GM12878 (cell line): ENCODE data around the gene PSAP.

Experiments
- CHD2 ChIP-seq: IDR thresholded peaks from 2 replicates; pipeline ENCODE4 v1.6.1; 2011; ENCODE audit warnings: low read depth, low read length, improper control_type of control experiment, borderline replicate concordance
- CTCF ChIP-seq, 3 experiments: IDR thresholded peaks in 2 of 3; conservative IDR thresholded peaks in 1 of 3; 2 replicates each; pipeline ENCODE4 v1.5.1; 2011; ENCODE audit warnings: low read depth in 3 of 3, low read length in 3 of 3, mild to moderate bottlenecking in 3 of 3, control low read depth in 2 of 3, moderate library complexity in 2 of 3, inconsistent platforms in 1 of 3, mixed read lengths in 1 of 3; ENCODE audit not compliant: control insufficient read depth in 2 of 3, insufficient read depth in 1 of 3; ENCODE audit errors: extremely low read depth in 1 of 3
- JUND ChIP-seq: IDR thresholded peaks from 2 replicates; pipeline ENCODE4 v1.6.1; 2012; ENCODE audit warnings: low read depth, mild to moderate bottlenecking, low read length, improper control_type of control experiment, moderate library complexity
- MYC ChIP-seq: IDR thresholded peaks from 2 replicates; pipeline ENCODE4 v1.6.1; 2011; ENCODE audit warnings: mild to moderate bottlenecking, low read length, moderate library complexity, inconsistent platforms; ENCODE audit not compliant: insufficient read depth, insufficient replicate concordance, insufficient read length, severe bottlenecking
- SREBF2 ChIP-seq: IDR thresholded peaks from 2 replicates; pipeline ENCODE4 v1.6.1; 2012; ENCODE audit warnings: mild to moderate bottlenecking, low read length
- TARDBP ChIP-seq: IDR thresholded peaks from 2 replicates; pipeline ENCODE4 v1.6.1; 2016; ENCODE audit warnings: borderline replicate concordance
- TF ChIP-seq, protein P1 (sequence below): IDR thresholded peaks from 2 replicates; pipeline ENCODE4 v1.6.1; 2012; ENCODE audit warnings: low read depth, low read length, improper control_type of control experiment
- TF ChIP-seq, protein P2 (sequence below): fragments of 150-350 bp; IDR thresholded peaks from 2 replicates; pipeline ENCODE4 v1.6.1; 2016; ENCODE audit warnings: low read depth, low read length

GRCh38 chr10:71770255-71770654 lies 80.8 kb downstream of the PSAP start:
- TF ChIP-seq TARDBP (no peak), CTCF (IDR thresholded peaks at IDR 0.05 in 2 of 3, conservative IDR thresholded peaks at IDR 0.05 in 1 of 3; ENCODE audit: control insufficient read depth in 2 of 3, extremely low read depth in 1 of 3, insufficient read depth in 1 of 3, low read depth in 3 of 3, low read length in 3 of 3) (no peak), JUND (no peak), CHD2 (no peak), MYC (no peak), SREBF2 (no peak)
- TF ChIP-seq, protein P1, sequence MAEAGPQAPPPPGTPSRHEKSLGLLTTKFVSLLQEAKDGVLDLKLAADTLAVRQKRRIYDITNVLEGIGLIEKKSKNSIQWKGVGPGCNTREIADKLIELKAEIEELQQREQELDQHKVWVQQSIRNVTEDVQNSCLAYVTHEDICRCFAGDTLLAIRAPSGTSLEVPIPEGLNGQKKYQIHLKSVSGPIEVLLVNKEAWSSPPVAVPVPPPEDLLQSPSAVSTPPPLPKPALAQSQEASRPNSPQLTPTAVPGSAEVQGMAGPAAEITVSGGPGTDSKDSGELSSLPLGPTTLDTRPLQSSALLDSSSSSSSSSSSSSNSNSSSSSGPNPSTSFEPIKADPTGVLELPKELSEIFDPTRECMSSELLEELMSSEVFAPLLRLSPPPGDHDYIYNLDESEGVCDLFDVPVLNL = no peak
- TF ChIP-seq, protein P2, sequence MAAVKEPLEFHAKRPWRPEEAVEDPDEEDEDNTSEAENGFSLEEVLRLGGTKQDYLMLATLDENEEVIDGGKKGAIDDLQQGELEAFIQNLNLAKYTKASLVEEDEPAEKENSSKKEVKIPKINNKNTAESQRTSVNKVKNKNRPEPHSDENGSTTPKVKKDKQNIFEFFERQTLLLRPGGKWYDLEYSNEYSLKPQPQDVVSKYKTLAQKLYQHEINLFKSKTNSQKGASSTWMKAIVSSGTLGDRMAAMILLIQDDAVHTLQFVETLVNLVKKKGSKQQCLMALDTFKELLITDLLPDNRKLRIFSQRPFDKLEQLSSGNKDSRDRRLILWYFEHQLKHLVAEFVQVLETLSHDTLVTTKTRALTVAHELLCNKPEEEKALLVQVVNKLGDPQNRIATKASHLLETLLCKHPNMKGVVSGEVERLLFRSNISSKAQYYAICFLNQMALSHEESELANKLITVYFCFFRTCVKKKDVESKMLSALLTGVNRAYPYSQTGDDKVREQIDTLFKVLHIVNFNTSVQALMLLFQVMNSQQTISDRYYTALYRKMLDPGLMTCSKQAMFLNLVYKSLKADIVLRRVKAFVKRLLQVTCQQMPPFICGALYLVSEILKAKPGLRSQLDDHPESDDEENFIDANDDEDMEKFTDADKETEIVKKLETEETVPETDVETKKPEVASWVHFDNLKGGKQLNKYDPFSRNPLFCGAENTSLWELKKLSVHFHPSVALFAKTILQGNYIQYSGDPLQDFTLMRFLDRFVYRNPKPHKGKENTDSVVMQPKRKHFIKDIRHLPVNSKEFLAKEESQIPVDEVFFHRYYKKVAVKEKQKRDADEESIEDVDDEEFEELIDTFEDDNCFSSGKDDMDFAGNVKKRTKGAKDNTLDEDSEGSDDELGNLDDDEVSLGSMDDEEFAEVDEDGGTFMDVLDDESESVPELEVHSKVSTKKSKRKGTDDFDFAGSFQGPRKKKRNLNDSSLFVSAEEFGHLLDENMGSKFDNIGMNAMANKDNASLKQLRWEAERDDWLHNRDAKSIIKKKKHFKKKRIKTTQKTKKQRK = no peak
